SH-SY5Y (cell line): Measurements from ENCODE around the gene ROR1.

Experiments used
- GATA2 ChIP-seq: IDR thresholded peaks from 2 replicates; pipeline ENCODE4 v1.6.1; 2011; ENCODE audit warnings: mild to moderate bottlenecking, low read depth, low read length
- GATA3 ChIP-seq: IDR thresholded peaks from 2 replicates; pipeline ENCODE4 v1.6.1; 2011; ENCODE audit warnings: low read depth, mild to moderate bottlenecking, low read length, moderate library complexity

- TF ChIP-seq GATA3 (no peak), GATA2 (no peak)
These were observed 314.0 kb downstream of the ROR1 start for GRCh38 chr1:64087768-64088167.
